Measurements from ENCODE around the gene MRC2.

Gene MRC2

GRCh38 chr17:62701706-62702085 is 74.2 kb downstream of the MRC2 start:
- no peak overlapping the region for H3K4me2 ChIP-seq (ENCODE audit: insufficient read depth, low read length)

GRCh38 chr17:62702746-62703260 is 75.3 kb downstream of the MRC2 start:
- Histone ChIP-seq H3K4me2 (ENCODE audit: insufficient read depth, low read length) (no peak overlapping the region), H3K36me3 (ENCODE audit: insufficient read depth, low read length) (no peaks in the 10 kb centered on the region), H2AFZ (ENCODE audit: low read depth, low read length) (no peak overlapping the region), H3K9me3 (ENCODE audit: insufficient read depth, low read length, severe bottlenecking) (no peaks in the 10 kb centered on the region), H3K27me3 (ENCODE audit: insufficient read depth, low read length, poor library complexity) (peaks cover 24% of the 10 kb centered on the region), H3K9ac (ENCODE audit: low read depth, low read length) (no peak overlapping the region), H4K20me1 (ENCODE audit: insufficient read depth, low read length) (no peaks in the 10 kb centered on the region), H3K4me3 (ENCODE audit: low read depth in 1 of 2, low read length in 2 of 2) (no peak overlapping the region), H3K4me1 (ENCODE audit: insufficient read depth, low read length) (peaks cover 13% of the 10 kb centered on the region), H3K27ac (ENCODE audit: low read length) (no peak overlapping the region), H3K79me2 (ENCODE audit: insufficient read depth, low read length) (no peaks in the 10 kb centered on the region)
- ATAC-seq (ENCODE audit: insufficient read depth, low read depth) (no peak), DNase-seq (no peak)
- TF ChIP-seq, protein P1, sequence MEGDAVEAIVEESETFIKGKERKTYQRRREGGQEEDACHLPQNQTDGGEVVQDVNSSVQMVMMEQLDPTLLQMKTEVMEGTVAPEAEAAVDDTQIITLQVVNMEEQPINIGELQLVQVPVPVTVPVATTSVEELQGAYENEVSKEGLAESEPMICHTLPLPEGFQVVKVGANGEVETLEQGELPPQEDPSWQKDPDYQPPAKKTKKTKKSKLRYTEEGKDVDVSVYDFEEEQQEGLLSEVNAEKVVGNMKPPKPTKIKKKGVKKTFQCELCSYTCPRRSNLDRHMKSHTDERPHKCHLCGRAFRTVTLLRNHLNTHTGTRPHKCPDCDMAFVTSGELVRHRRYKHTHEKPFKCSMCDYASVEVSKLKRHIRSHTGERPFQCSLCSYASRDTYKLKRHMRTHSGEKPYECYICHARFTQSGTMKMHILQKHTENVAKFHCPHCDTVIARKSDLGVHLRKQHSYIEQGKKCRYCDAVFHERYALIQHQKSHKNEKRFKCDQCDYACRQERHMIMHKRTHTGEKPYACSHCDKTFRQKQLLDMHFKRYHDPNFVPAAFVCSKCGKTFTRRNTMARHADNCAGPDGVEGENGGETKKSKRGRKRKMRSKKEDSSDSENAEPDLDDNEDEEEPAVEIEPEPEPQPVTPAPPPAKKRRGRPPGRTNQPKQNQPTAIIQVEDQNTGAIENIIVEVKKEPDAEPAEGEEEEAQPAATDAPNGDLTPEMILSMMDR (IDR thresholded peaks at IDR 0.05; ENCODE audit: borderline replicate concordance, extremely low read depth, low read length, poor library complexity, severe bottlenecking): no peak

More at GRCh38 chr17:62701706-62702085, 74.2 kb downstream of the MRC2 start:
- H2AFZ ChIP-seq (ENCODE audit: low read depth, low read length): no peak overlapping the region
- no peaks in the 10 kb centered on the region for H3K79me2 ChIP-seq (ENCODE audit: insufficient read depth, low read length)
- H4K20me1 ChIP-seq (ENCODE audit: insufficient read depth, low read length): no peaks in the 10 kb centered on the region
- H3K4me1 ChIP-seq (ENCODE audit: insufficient read depth, low read length): peaks cover 13% of the 10 kb centered on the region
- H3K27ac ChIP-seq (ENCODE audit: low read length): no peak overlapping the region
- no peaks in the 10 kb centered on the region for H3K36me3 ChIP-seq (ENCODE audit: insufficient read depth, low read length)
- H3K4me3 ChIP-seq (ENCODE audit: low read depth in 1 of 2, low read length in 2 of 2): no peak overlapping the region
- peaks cover 19% of the 10 kb centered on the region for H3K27me3 ChIP-seq (ENCODE audit: insufficient read depth, low read length, poor library complexity)
- ATAC-seq (ENCODE audit: insufficient read depth, low read depth): no peak
- no peaks in the 10 kb centered on the region for H3K9me3 ChIP-seq (ENCODE audit: insufficient read depth, low read length, severe bottlenecking)
- no peak overlapping the region for H3K9ac ChIP-seq (ENCODE audit: low read depth, low read length)
- no peak for DNase-seq
- TF ChIP-seq, protein P1 (IDR thresholded peaks at IDR 0.05; ENCODE audit: borderline replicate concordance, extremely low read depth, low read length, poor library complexity, severe bottlenecking): no peak
- TF ChIP-seq EZH2 (IDR thresholded peaks at IDR 0.05; ENCODE audit: borderline replicate concordance, low read depth, low read length, severe bottlenecking): no peak

DNA sequence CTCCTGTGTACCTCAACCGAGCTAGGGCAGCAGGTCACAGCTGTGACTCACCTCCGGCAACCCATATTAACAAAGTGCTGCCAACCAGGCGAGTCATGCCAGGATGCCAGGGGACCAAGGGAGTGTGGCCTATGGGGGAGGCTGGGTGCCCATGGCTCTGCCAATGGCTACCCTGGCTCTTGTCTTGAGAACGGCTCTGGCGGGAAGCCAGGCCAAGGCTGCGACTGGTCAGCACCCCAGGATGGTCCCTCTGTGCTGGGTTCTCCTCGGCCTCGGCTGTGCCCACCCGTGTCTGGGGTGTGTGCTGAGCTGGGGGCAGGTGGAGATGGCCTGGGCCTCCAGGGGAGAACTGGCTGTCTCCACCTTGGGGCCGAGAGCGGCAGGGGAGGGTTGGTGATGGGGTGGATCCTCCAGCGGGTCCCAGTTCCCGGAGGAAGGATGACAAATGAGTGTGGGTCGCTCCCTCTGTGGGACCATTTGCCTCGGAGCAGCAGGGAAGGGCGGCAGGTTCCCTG is 75.8 kb downstream of the MRC2 start:
- no peak overlapping the region for H3K27ac ChIP-seq (ENCODE audit: low read length)
- TF ChIP-seq, protein P1 (IDR thresholded peaks at IDR 0.05; ENCODE audit: borderline replicate concordance, extremely low read depth, low read length, poor library complexity, severe bottlenecking): no peak
- no peak for TF ChIP-seq EZH2 (IDR thresholded peaks at IDR 0.05; ENCODE audit: borderline replicate concordance, low read depth, low read length, severe bottlenecking)
- H3K27me3 ChIP-seq (ENCODE audit: insufficient read depth, low read length, poor library complexity): peaks cover 24% of the 10 kb centered on the region
- no peaks in the 10 kb centered on the region for H3K36me3 ChIP-seq (ENCODE audit: insufficient read depth, low read length)
- DNase-seq (no peak), ATAC-seq (ENCODE audit: insufficient read depth, low read depth) (peak; percentile 25; the same call in 2 of the 3 replicates)
- peak overlapping the region; percentile 64 for H3K4me2 ChIP-seq (ENCODE audit: insufficient read depth, low read length)
- peak overlapping the region; percentile 49; the same call in 1 of the 2 replicates for H3K9ac ChIP-seq (ENCODE audit: low read depth, low read length)
- H4K20me1 ChIP-seq (ENCODE audit: insufficient read depth, low read length): no peaks in the 10 kb centered on the region
- peak overlapping the region; percentile 65 for H2AFZ ChIP-seq (ENCODE audit: low read depth, low read length)
- peaks cover 13% of the 10 kb centered on the region for H3K4me1 ChIP-seq (ENCODE audit: insufficient read depth, low read length)
- H3K9me3 ChIP-seq (ENCODE audit: insufficient read depth, low read length, severe bottlenecking): no peaks in the 10 kb centered on the region
- H3K79me2 ChIP-seq (ENCODE audit: insufficient read depth, low read length): no peaks in the 10 kb centered on the region
- H3K4me3 ChIP-seq (ENCODE audit: low read depth in 1 of 2, low read length in 2 of 2): peak overlapping the region in 1 of 2 experiments; percentile 53; a peak in 2 of 4 replicates
